ENCODE measurements around the gene PTH1R.
"Not testable (repeated sequence)": the region's sequence is repeated elsewhere in the genome, so short reads cannot be mapped to it uniquely, and the experiment has no call there.

Gene PTH1R

GRCh38 chr3:46901591-46902187 lies 24.2 kb downstream of the PTH1R start:
- DNase-seq, result no peak

- no peak for DNase-seq
Measured at GRCh38 chr3:46902188-46902631, 24.7 kb downstream of the PTH1R start.

GRCh38 chr3:46903341-46904302 lies 26.1 kb downstream of the PTH1R start:
- DNase-seq, result no peak

GRCh38 chr3:46904303-46905212 lies 27.0 kb downstream of the PTH1R start:
- DNase-seq, result no peak

- no peak for DNase-seq
Measured at GRCh38 chr3:46905213-46905560, 27.7 kb downstream of the PTH1R start.

- DNase-seq, result no peak
Measured at GRCh38 chr3:46905661-46906451, 28.3 kb downstream of the PTH1R start.

GRCh38 chr3:46906471-46907058 lies 29.0 kb downstream of the PTH1R start:
- no peak for DNase-seq

GRCh38 chr3:46907271-46907670 lies 29.8 kb downstream of the PTH1R start:
- no peak for DNase-seq

GRCh38 chr3:46907960-46908293 lies 30.4 kb downstream of the PTH1R start:
- no peak for DNase-seq

- no peak for DNase-seq
Measured at GRCh38 chr3:46908294-46908985, 30.9 kb downstream of the PTH1R start.

GRCh38 chr3:46908986-46909534 lies 31.5 kb downstream of the PTH1R start:
- no peak for DNase-seq

- DNase-seq, result peak in 1 of 2 experiments; percentile 55
Measured at GRCh38 chr3:46909535-46910161, 32.1 kb downstream of the PTH1R start.

- DNase-seq, result no peak
Measured at GRCh38 chr3:46910166-46910760, 32.7 kb downstream of the PTH1R start.

GRCh38 chr3:46910914-46911313 lies 33.4 kb downstream of the PTH1R start:
- not testable (repeated sequence) for DNase-seq

- no peak for DNase-seq
Measured at GRCh38 chr3:46912986-46913385, 35.5 kb downstream of the PTH1R start.

- peak in 1 of 2 experiments; percentile 66 for DNase-seq
Measured at GRCh38 chr3:46913644-46914043, 36.1 kb downstream of the PTH1R start.

- DNase-seq, result no peak
Measured at GRCh38 chr3:46914849-46915248, 37.3 kb downstream of the PTH1R start.

- DNase-seq, result no peak
Measured at GRCh38 chr3:46915297-46915822, 37.8 kb downstream of the PTH1R start.

GRCh38 chr3:46916278-46916677 lies 38.8 kb downstream of the PTH1R start:
- DNase-seq, result no peak

GRCh38 chr3:46916799-46917198 lies 39.3 kb downstream of the PTH1R start:
- no peak for DNase-seq

Data from NCI-H187 (cell line).